ENCODE measurements around the gene TMEM255B. TPM values are rescaled to one million over a fixed set of nuclear protein-coding genes. Genes with fewer than 3 reads are reported as not detected.

The TMEM255B gene
- total RNA-seq, 1 experiment from 2014 or later, result 0.61 TPM

DNA sequence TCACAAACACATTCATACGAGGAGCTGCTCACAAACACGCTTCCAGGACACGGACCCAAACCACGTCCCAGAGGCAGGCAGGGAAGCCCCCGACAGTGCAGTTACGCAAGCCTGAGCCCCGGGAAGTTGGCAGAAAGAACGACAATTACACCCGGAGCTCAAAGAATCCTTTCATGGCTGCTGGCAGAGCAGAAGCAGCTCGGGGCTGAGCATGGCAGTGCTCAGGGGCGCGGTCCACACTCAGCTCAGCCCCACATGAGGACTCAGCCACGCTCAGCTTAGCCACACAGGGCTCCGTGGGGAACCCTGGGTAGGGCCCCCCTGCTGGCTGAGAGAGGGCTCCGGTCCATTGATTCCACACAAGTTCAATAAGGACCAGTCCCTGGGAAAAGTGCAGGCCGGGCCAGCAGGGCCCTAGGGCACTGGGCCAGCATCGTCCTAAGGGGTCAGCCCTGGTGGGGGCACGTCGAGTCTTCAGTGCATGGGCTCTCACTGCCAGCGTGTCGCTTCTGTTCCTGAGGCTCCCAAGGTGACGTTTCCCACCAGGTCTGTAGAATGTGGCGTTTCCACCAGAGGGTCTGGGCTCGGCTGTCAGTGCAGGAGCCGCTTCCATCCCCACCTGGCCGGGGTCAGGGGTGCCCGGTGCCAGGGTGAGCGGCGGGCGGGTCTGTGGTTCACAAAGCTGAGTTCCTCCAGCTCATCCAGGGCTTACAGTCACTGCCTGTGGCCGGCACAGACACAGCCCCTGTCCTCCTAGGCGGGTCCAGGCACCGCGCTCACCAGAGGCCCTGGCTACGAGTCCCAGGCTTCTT, 81.7 kb downstream of the TMEM255B start:
- H3K4me2 ChIP-seq, result no peak overlapping the region

GRCh38 chr13:113841353-113841650, 82.3 kb downstream of the TMEM255B start:
- H3K79me2 ChIP-seq (ENCODE audit: low read depth), result no peaks in the 10 kb centered on the region

More for the DNA sequence above, 81.7 kb downstream of the TMEM255B start:
- Histone ChIP-seq H3K27ac (no peak overlapping the region), H3K4me1 (replicated peaks; ENCODE audit: insufficient read depth) (peaks cover 29% of the 10 kb centered on the region), H2AFZ (no peak overlapping the region), H3K36me3 (ENCODE audit: low read depth) (no peaks in the 10 kb centered on the region), H3F3A (ENCODE audit: insufficient read depth, low read depth) (peaks cover 13% of the 10 kb centered on the region), H3K4me3 (no peak overlapping the region), H3K9me3 (ENCODE audit: insufficient read depth, low read depth) (no peaks in the 10 kb centered on the region), H4K20me1 (ENCODE audit: insufficient read depth) (no peaks in the 10 kb centered on the region; the same call in 1 of the 2 replicates), H3K9me2 (ENCODE audit: insufficient read depth) (no peaks in the 10 kb centered on the region), H3K27me3 (ENCODE audit: insufficient read depth, low read depth) (no peaks in the 10 kb centered on the region), H3K79me2 (ENCODE audit: low read depth) (no peaks in the 10 kb centered on the region)
- TF ChIP-seq, protein P1, sequence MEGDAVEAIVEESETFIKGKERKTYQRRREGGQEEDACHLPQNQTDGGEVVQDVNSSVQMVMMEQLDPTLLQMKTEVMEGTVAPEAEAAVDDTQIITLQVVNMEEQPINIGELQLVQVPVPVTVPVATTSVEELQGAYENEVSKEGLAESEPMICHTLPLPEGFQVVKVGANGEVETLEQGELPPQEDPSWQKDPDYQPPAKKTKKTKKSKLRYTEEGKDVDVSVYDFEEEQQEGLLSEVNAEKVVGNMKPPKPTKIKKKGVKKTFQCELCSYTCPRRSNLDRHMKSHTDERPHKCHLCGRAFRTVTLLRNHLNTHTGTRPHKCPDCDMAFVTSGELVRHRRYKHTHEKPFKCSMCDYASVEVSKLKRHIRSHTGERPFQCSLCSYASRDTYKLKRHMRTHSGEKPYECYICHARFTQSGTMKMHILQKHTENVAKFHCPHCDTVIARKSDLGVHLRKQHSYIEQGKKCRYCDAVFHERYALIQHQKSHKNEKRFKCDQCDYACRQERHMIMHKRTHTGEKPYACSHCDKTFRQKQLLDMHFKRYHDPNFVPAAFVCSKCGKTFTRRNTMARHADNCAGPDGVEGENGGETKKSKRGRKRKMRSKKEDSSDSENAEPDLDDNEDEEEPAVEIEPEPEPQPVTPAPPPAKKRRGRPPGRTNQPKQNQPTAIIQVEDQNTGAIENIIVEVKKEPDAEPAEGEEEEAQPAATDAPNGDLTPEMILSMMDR (conservative IDR thresholded peaks at IDR 0.05), result no peak
- TF ChIP-seq EZH2 (IDR thresholded peaks at IDR 0.05; ENCODE audit: low read depth), result no peak
- BruUV-seq (replicated peaks), result no TSS peak
- ChIA-PET CTCF (no interaction called here), POLR2A (ENCODE audit: unreplicated experiment) (interaction anchor here (0.7 kb wide), 1 partner anchor 13 kb away, joined by 4 read pairs; no protein-coding TSS in a partner anchor)
- intact Hi-C loops (cut with micrococcal nuclease; ENCODE audit: unreplicated experiment), result no loop called here
- no peak for DNase-seq

GRCh38 chr13:113842336-113843062, 83.5 kb downstream of the TMEM255B start:
- Histone ChIP-seq H3K9me3 (ENCODE audit: insufficient read depth, low read depth) (no peaks in the 10 kb centered on the region), H3K4me3 (no peak overlapping the region), H3K27ac (no peak overlapping the region), H3K79me2 (ENCODE audit: low read depth) (no peaks in the 10 kb centered on the region), H3K27me3 (ENCODE audit: insufficient read depth, low read depth) (no peaks in the 10 kb centered on the region), H3K9me2 (ENCODE audit: insufficient read depth) (no peaks in the 10 kb centered on the region), H3K4me1 (replicated peaks; ENCODE audit: insufficient read depth) (peaks cover 22% of the 10 kb centered on the region), H4K20me1 (ENCODE audit: insufficient read depth) (no peaks in the 10 kb centered on the region; the same call in 1 of the 2 replicates), H3K36me3 (ENCODE audit: low read depth) (no peaks in the 10 kb centered on the region), H2AFZ (no peak overlapping the region), H3F3A (ENCODE audit: insufficient read depth, low read depth) (peaks cover 6% of the 10 kb centered on the region; the same call in 1 of the 2 replicates), H3K4me2 (no peak overlapping the region)
- POLR2A ChIA-PET (ENCODE audit: unreplicated experiment), result no interaction called here
- CTCF ChIA-PET, result no interaction called here
- no peak for DNase-seq
- intact Hi-C loops (cut with micrococcal nuclease; ENCODE audit: unreplicated experiment), result no loop called here
- no TSS peak for BruUV-seq (replicated peaks)
- TF ChIP-seq, protein P1 (conservative IDR thresholded peaks at IDR 0.05), result no peak
- TF ChIP-seq EZH2 (IDR thresholded peaks at IDR 0.05; ENCODE audit: low read depth), result no peak

More at GRCh38 chr13:113841353-113841650, 82.3 kb downstream of the TMEM255B start:
- POLR2A ChIA-PET (ENCODE audit: unreplicated experiment), result no interaction called here
- Histone ChIP-seq H3K27ac (no peak overlapping the region), H3K4me1 (replicated peaks; ENCODE audit: insufficient read depth) (peaks cover 29% of the 10 kb centered on the region), H2AFZ (no peak overlapping the region), H3K36me3 (ENCODE audit: low read depth) (no peaks in the 10 kb centered on the region), H4K20me1 (ENCODE audit: insufficient read depth) (no peaks in the 10 kb centered on the region; the same call in 1 of the 2 replicates), H3K4me2 (no peak overlapping the region), H3K9me2 (ENCODE audit: insufficient read depth) (no peaks in the 10 kb centered on the region), H3K27me3 (ENCODE audit: insufficient read depth, low read depth) (no peaks in the 10 kb centered on the region), H3K9me3 (ENCODE audit: insufficient read depth, low read depth) (no peaks in the 10 kb centered on the region), H3K4me3 (no peak overlapping the region), H3F3A (ENCODE audit: insufficient read depth, low read depth) (peaks cover 13% of the 10 kb centered on the region)
- CTCF ChIA-PET, result no interaction called here
- TF ChIP-seq EZH2 (IDR thresholded peaks at IDR 0.05; ENCODE audit: low read depth), result no peak
- TF ChIP-seq, protein P1 (conservative IDR thresholded peaks at IDR 0.05), result no peak
- BruUV-seq (replicated peaks), result no TSS peak
- intact Hi-C loops (cut with micrococcal nuclease; ENCODE audit: unreplicated experiment), result no loop called here
- no peak for DNase-seq
